ENCODE data around the gene NCAPD3.

The NCAPD3 gene

GRCh38 chr11:134252346-134253187 is 28.8 kb upstream of the NCAPD3 start:
- no peak for DNase-seq

DNA sequence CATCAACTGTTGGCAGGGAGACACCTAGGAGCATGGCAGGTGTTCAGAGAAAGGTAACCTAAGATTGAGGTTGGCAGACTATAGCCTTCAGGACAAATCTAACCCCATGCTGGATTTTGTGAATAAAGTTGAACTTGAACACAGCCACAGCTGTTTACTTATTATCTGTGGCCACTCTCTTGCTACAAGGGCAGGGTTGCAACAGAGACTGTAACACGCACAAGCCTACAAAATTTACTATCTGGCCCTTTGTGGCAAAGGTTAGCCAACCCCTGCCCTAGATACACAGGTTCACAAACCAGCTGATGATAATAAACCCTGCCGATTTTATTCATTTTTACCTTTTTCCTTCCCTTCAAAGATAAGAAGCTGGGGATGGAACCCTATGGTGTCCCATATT is 26.9 kb upstream of the NCAPD3 start:
- no peak for DNase-seq

GRCh38 chr11:134250246-134250645 is 26.5 kb upstream of the NCAPD3 start:
- no peak for DNase-seq

DNA sequence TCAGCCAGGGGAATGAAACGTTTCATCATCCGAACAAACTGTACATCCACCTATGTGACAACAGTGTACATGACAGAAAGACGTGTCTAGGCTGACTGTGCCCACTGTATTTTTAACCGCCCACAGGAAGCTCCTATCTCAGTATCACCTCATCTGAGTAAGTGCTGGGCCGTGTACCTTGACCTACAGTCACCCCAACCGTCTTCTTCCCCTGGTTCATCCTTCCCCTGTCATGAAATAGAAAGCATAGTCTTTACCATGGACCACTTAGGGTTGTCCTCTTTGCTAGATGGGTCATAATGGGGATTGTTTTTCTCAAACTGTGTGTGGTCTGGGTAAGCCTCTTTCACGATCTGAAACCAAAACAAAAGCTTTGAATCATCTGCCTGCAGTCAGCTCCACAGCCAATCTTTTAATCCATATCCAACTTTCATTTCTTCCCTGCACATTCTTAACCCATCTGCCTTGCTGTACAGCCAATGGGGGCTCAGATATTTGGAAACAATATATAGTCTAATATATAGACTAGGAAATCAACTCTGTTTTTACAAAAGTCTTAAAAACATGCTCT is 25.2 kb upstream of the NCAPD3 start:
- DNase-seq: no peak

DNA sequence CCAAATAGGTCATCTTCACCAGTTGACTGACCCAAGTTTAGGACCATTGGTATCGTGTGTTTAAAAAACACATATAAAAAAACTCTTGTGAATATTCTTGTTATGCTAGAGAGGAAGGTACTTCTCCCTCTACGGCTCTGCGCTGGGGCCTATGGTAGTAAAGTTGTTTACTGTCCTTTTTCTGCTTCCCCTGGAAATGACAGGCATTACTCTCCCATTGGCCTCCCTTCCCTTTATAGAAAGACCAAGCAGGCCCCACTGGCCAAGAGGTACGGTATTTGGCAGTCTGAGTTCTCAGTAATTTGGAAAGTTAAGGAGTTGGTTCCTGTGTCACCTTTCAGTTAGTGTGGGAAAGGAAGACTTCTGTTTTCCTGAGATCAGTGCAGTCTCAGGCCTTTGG is 22.9 kb upstream of the NCAPD3 start:
- DNase-seq: no peak

GRCh38 chr11:134246100-134246499 is 22.3 kb upstream of the NCAPD3 start:
- no peak for DNase-seq

DNA sequence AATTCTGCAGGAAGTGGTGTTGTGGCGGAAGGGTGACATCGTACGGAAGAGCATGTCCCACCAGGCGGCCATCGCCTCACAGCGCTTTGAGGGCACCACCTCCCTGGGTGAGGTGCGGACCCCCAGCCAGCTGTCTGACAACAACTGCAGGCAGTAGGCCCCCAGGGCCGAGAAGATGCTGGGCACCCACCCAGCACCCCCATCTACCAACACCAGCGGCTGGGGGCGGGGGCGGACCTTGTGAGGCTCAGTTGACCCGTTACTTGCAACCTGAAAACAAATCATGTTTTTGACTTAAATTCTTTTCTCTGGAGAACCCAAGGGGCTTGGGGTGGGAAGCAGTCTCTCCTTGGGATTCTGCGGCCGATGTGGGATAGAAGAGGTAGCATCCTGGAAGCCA is 21.7 kb upstream of the NCAPD3 start:
- DNase-seq: no peak

- no peak for DNase-seq
Measured at GRCh38 chr11:134244593-134244992, 20.8 kb upstream of the NCAPD3 start.

- no peak for DNase-seq
Measured at GRCh38 chr11:134243913-134244312, 20.1 kb upstream of the NCAPD3 start.

DNA sequence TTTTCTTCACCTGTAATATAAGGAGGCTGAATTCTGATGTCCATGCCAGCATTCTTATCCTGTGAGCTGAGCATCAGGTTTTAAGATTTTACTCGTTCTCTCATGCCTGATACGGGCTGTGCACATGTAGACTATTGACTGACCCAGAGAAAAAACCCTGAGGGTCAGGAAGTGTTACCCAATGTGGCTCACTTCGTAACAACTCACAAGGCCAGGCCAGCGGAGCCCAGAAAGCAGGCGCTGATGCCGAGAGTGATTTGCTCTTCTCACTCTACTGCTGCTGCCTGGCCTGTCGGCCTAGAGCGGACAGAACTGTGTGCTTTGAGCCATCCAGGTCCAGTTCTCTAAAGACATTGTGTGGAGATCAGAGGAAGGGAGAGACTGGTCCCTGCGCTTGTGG is 18.6 kb upstream of the NCAPD3 start:
- DNase-seq: no peak

GRCh38 chr11:134240592-134240991 is 16.8 kb upstream of the NCAPD3 start:
- no peak for DNase-seq

GRCh38 chr11:134238956-134239355 is 15.2 kb upstream of the NCAPD3 start:
- no peak for DNase-seq

DNA sequence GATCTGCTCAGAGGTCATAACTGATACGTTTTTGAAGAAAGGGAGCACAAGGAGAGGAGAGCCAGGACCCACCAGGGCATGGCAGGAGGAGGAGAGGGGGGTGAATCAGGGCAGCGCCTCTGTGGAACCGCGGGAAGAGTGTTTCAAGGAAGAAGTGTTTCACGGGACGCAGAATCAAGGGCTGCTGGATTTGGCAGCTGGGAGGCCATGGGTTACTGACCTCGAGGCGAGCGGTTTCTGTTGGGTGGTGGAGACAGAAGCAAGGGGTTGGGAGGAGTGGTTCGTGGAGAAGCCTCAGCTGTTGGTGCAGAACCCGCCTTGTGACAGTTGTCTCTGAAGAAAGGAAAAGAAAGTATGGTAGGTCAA is 13.8 kb upstream of the NCAPD3 start:
- no peak for DNase-seq

DNA sequence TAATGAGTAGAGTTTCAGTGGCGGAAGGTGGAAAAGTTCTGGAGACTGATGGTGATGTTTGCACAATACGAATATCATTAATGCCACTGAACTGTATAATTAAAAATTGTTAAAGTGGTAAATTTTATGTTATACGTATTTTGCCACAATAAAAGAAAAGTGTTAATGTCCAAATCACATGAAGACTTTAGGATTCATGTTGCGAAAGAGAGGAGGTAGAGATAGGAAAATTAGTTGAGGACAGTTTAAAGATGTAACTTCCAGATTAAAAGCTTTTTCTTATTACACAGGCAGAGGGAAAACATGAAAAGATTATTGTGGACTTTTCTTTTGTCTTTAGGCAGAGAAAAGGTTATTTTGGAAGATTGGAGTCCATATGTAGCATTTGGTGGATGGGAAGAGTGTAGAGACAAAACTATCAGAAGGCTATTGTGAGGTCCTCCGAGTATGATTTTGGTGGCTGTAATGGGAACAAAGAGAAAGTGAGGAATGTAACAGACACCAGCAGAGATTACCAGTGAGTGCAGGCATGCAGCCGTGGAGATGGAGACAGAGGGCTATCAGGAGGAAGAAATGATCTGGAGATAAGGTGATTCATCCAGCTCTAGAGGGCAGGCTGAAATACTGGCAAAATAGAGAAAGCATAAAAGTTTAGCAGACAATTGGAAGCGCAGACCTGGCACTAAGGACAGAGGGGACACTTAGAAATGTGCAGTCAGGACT is 13.2 kb upstream of the NCAPD3 start:
- DNase-seq: no peak

- DNase-seq: no peak
Measured at GRCh38 chr11:134235399-134235798, 11.6 kb upstream of the NCAPD3 start.

- no peak for DNase-seq
Measured at GRCh38 chr11:134233729-134234179, 10.0 kb upstream of the NCAPD3 start.

GRCh38 chr11:134231958-134232659 is 8.3 kb upstream of the NCAPD3 start:
- no peak for DNase-seq

- DNase-seq: no peak
Measured at GRCh38 chr11:134230339-134230738, 6.6 kb upstream of the NCAPD3 start.

DNA sequence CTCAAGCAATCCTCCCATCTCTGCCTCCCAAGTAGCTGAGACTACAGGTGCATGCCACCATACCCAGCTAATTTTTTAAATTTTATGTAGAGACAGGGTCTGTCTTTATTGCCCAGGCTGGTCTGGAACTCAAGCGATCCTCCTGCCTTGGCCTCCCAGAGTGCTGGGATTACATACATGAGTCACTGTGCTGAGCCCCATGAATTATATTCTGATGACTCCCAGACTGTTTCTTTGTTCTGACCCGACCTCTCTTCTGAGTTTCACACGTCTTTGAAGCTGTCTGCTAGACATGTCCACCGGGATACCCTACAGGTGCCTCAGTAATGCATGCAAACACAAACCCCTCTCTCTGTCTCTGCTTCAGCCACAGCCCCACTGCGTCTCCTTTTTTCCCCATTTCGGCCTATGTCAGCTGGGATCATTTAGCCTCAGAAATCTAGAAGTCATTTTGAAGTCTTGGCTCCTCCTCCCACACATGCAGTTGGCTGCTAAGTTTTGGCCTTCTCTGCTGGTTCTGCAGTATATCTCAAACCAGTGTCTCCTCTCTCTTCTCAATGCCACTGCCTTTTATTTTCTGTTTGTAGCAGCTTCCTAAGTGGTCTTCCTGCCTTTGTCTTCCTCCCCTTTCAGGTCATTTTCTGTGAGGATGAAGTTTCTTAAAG is 5.5 kb upstream of the NCAPD3 start:
- no peak for DNase-seq

DNA sequence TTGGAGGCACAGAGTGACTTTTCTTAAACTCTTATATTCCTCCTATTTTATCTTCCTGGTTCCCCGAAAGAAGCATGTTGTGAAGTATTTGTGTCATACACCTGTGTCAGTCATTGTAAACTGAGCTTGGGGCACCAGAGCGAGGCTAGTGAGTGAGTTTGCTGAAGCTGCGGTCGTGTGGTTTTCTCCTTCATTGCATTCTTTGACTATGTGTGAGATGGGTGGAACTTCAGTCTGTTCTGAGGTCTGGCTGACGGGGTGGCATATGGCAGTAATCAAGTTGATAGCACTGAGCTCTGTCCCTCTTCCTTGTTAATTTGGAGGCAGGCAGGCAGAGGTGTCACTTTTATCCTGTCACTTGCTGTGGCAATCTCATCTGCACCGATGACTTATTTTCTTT is 4.9 kb upstream of the NCAPD3 start:
- no peak for DNase-seq

DNA sequence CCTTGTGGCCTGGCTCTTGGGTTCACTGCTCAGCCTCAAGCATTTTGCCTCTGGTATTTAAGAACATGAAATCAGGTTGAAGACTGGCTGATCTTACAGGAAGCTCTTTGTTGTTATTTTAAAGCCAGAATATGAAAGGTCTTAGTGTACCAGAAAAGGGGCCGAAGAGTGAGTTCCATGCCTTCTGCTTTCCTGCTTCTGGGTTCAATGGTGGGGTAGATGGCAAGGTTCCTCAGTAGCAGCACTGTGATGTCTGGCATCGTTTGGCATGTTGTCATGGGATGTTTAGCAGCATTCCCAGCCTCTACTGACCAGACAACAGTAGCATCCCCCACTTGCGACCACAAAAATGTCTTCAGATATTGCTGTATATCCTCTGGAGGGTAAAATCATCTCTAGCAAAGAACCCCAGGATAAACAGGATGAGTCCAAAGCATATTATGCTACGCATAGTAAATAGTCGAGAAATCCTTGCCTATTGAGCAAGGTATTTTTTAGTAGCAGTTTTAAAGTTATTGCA is 3.1 kb upstream of the NCAPD3 start:
- DNase-seq: no peak

Measured in cerebellar nuclear complex (tissue), 1 donor.